GM19238 (cell line): Measurements from ENCODE around the gene TARDBP.
"Not testable (repeated sequence)": the region's sequence is repeated elsewhere in the genome, so short reads cannot be mapped to it uniquely, and the experiment has no call there.

ENCODE experiments used
- DNase-seq: peaks from one replicate; pipeline ENCODE4 v3.0.0; 2011; ENCODE audit warnings: low spot score; ENCODE audit not compliant: insufficient read length

The TARDBP gene

GRCh38 chr1:10992004-10992403, 20.4 kb upstream of the TARDBP start:
- DNase-seq = not testable (repeated sequence)

- DNase-seq = no peak
Measured at GRCh38 chr1:10992864-10993263, 19.6 kb upstream of the TARDBP start.

GRCh38 chr1:10996100-10996499, 16.4 kb upstream of the TARDBP start:
- DNase-seq = no peak

GRCh38 chr1:11000526-11000925, 11.9 kb upstream of the TARDBP start:
- no peak for DNase-seq

GRCh38 chr1:11013160-11013531, 692 bp downstream of the TARDBP start:
- no peak for DNase-seq

- not testable (repeated sequence) for DNase-seq
Measured at GRCh38 chr1:11019358-11019757, 6.9 kb downstream of the TARDBP start.

GRCh38 chr1:11019971-11020370, 7.5 kb downstream of the TARDBP start:
- no peak for DNase-seq

GRCh38 chr1:11023201-11023600, 10.7 kb downstream of the TARDBP start:
- DNase-seq = no peak

- DNase-seq = no peak
Measured at GRCh38 chr1:11024154-11024873, 11.9 kb downstream of the TARDBP start.

- no peak for DNase-seq
Measured at GRCh38 chr1:11024874-11025203, 12.4 kb downstream of the TARDBP start.

- DNase-seq = no peak
Measured at GRCh38 chr1:11025618-11026017, 13.2 kb downstream of the TARDBP start.

GRCh38 chr1:11026052-11026451, 13.6 kb downstream of the TARDBP start:
- DNase-seq = no peak

- no peak for DNase-seq
Measured at GRCh38 chr1:11026903-11027302, 14.4 kb downstream of the TARDBP start.

GRCh38 chr1:11027316-11027715, 14.9 kb downstream of the TARDBP start:
- no peak for DNase-seq

GRCh38 chr1:11028018-11028417, 15.6 kb downstream of the TARDBP start:
- no peak for DNase-seq

GRCh38 chr1:11030865-11031264, 18.4 kb downstream of the TARDBP start:
- DNase-seq = no peak

GRCh38 chr1:11031624-11032262, 19.3 kb downstream of the TARDBP start:
- no peak for DNase-seq

- DNase-seq = not testable (repeated sequence)
Measured at GRCh38 chr1:11037019-11037739, 24.7 kb downstream of the TARDBP start.

GRCh38 chr1:11037740-11038182, 25.3 kb downstream of the TARDBP start:
- peak; percentile 82 for DNase-seq

GRCh38 chr1:11039351-11040104, 27.1 kb downstream of the TARDBP start:
- no peak for DNase-seq

GRCh38 chr1:11040105-11040429, 27.6 kb downstream of the TARDBP start:
- not testable (repeated sequence) for DNase-seq

GRCh38 chr1:11041048-11041447, 28.6 kb downstream of the TARDBP start:
- no peak for DNase-seq
